K562 (cell line): ENCODE results near the gene CHERP.

Experiments used
- CTCF ChIP-seq, 3 experiments: IDR thresholded peaks in 2 of 3; conservative IDR thresholded peaks in 1 of 3; 2 replicates each; pipeline ENCODE4 v1.5.1; 2011 to 2012; ENCODE audit warnings: low read length in 3 of 3, mild to moderate bottlenecking in 3 of 3, control low read depth in 2 of 3, improper control_type of control experiment in 1 of 3, inconsistent platforms in 1 of 3, low read depth in 1 of 3, mixed read lengths in 1 of 3, moderate library complexity in 1 of 3; ENCODE audit not compliant: insufficient read depth in 2 of 3
- PHF8 ChIP-seq: fragments of 200-600 bp; sonication (generic); IDR thresholded peaks from 2 replicates; pipeline ENCODE4 v1.6.1; 2012; ENCODE audit warnings: mixed run types, mild to moderate bottlenecking, inconsistent platforms, low read length, moderate library complexity, borderline replicate concordance

GRCh38 chr19:16470541-16470910 is 71.7 kb downstream of the CHERP start:
- TF ChIP-seq CTCF (IDR thresholded peaks at IDR 0.05 in 2 of 3, conservative IDR thresholded peaks at IDR 0.05 in 1 of 3; ENCODE audit: insufficient read depth in 2 of 3, low read depth in 1 of 3, low read length in 3 of 3) (no peak), PHF8 (no peak)
